MV-4-11 (cell line): ENCODE results near the gene TMEM135.
A peak's percentile ranks its signal among the peaks of the same experiment; 100 is the strongest.
"Not testable (repeated sequence)": the region's sequence is repeated elsewhere in the genome, so short reads cannot be mapped to it uniquely, and the experiment has no call there.

Experiments used
- DNase-seq: peaks from one replicate; lab custom pipeline; 2025; lab: John Stamatoyannopoulos, UW

Gene TMEM135

DNA sequence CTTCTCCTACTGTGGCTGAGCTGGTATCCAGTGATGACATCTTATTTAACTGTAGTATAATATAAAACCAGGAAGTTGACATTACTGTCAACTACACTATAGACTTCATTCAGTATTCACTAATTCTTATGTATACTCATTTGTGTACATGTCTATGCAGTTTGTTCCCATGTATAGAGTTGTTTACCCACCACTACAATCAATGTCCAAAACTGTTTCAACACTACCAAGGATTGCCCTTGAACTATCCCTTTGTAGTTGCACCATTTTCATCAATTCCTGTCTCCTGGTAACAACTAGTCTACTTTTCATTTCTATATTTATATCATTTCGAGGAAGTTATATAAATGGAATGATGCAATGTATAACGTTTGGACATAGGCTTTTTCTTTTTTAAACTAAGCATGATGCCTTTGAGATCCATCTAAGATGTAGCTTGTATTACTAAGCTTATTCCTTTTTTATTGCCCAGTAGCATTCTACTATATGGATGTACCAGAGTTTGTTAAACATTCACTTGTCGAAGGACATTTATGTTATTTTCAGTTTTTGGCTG, 39.2 kb downstream of the TMEM135 start:
- peak; percentile 31 for DNase-seq

- no peak for DNase-seq
Observed at GRCh38 chr11:87081358-87081757, 43.6 kb downstream of the TMEM135 start.

- DNase-seq: no peak
Observed at GRCh38 chr11:87082590-87082989, 44.9 kb downstream of the TMEM135 start.

GRCh38 chr11:87083029-87083428, 45.3 kb downstream of the TMEM135 start:
- no peak for DNase-seq

- no peak for DNase-seq
Observed at GRCh38 chr11:87092159-87092558, 54.4 kb downstream of the TMEM135 start.

GRCh38 chr11:87092567-87092966, 54.8 kb downstream of the TMEM135 start:
- DNase-seq: no peak

GRCh38 chr11:87097582-87097981, 59.8 kb downstream of the TMEM135 start:
- DNase-seq: peak; percentile 83

DNA sequence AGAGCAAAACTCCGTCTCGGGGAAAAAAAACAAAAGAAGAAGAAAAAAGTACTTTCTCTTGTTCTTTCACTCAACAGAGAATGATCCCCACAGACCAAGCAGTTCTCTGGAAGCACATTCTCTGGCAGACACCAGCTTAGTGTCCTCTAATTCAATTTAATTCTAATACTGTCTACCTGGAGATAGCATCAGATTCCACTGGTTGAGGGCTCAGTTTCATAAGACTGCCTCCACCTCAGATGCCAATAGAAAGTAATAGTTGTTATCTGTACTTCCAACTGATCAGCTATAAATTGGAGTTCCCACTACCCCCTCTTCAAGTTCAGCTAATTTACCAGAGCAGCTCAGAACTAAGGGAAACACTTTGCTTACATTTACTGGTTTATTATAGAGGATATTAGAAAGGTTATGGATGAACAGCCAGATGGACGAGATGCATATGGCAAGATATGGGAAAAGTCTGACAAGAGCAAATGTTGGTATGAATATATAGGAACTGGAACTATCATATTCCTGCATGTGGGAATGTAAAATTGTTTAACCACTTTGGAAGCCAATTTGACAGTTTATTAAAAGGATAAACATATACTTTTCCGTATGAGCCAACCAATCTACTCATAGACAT, 64.3 kb downstream of the TMEM135 start:
- DNase-seq: no peak

DNA sequence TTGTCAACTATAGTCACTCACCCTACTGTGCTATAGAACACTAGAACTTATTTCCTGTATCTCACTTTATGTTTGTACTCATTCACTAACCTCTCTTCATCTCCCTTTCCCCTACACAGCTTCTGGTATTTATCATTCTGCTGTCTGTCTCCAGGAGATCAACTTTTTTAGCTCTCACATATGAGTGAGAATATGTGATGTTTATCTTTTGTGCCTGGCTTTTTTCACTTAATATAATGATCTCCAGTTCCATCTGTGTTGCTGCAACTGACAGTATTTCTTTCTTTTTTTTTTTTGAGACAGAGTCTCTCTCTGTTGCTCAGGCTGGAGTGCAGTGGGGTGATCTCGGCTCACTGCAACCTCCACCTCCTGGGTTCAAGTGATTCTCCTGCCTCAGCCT, 68.1 kb downstream of the TMEM135 start:
- DNase-seq: not testable (repeated sequence)

DNA sequence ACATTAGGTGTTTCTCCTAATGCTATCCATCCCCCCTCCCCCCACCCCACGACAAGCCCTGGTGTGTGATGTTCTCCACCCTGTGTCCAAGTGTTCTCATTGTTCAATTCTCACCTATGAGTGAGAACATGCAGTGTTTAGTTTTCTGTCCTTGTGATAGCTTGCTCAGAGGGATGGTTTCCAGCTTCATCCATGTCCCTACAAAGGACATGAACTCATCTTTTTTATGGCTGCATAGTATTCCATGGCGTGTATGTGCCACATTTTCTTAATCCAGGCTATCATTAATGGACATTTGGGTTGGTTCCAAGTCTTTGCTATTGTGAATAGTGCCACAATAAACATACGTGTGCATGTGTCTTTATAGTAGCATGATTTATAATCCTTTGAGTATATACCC, 69.6 kb downstream of the TMEM135 start:
- not testable (repeated sequence) for DNase-seq

- peak; percentile 56 for DNase-seq
Observed at GRCh38 chr11:87110443-87111131, 72.9 kb downstream of the TMEM135 start.

DNA sequence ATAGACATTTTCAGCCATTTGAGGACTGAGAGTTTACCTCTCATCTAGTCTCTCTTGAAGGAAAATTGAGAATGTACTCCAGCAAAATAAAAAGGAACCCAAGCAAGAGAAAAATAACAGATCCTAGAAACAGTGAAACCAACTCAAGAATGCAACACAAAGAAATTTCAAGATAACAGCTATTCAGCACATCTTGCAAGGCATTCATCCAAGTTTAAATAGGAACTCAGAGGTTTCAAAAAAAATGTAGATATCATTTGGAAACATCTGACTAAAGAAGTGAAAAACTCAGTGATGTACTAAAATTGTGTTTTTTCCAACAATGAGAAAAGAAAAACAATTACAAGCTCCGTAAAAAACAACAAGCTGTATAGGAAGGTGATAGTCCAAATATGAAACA, 76.4 kb downstream of the TMEM135 start:
- no peak for DNase-seq

- DNase-seq: no peak
Observed at GRCh38 chr11:87116185-87116584, 78.5 kb downstream of the TMEM135 start.

GRCh38 chr11:87120937-87121336, 83.2 kb downstream of the TMEM135 start:
- no peak for DNase-seq

- DNase-seq: no peak
Observed at GRCh38 chr11:87122852-87123251, 85.1 kb downstream of the TMEM135 start.

DNA sequence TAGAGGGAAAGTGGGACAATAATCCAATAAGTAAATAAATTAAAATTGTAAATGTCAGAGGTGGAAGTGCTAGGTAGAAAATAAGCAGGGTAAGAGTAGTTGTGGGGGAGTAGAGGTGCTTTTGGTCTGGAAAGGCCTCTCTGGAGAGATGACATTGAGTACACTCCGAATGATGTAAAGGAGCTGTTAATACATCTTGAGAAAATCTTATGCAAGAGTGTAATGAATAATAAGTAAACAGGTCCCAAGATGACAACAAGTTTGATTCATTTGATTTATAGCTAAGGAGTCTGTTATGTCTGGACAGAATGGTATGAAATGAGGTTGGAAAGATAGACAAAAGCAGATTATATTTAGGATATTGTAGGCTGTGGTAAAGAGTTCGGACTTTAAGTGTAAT, 87.5 kb downstream of the TMEM135 start:
- DNase-seq: no peak

DNA sequence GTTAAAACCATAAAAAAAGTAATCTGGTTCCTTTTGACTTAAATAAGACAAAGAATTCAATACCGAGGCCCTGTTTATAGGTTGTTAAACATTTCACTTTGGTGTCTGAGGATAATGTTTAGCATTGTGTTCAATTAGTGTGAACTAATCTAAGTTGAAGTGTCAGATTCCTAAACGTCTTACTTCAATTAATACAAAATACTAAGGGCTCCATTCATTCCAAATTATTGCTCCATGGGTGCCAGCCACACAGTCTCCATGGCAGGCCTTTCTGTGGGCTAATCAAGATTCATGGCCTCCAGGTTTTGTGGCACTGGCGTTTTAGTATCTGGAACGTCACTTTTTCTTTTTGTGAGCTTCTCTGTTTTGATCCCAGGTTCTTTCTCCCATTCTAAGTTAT, 89.4 kb downstream of the TMEM135 start:
- DNase-seq: no peak

GRCh38 chr11:87128372-87128771, 90.6 kb downstream of the TMEM135 start:
- DNase-seq: no peak

DNA sequence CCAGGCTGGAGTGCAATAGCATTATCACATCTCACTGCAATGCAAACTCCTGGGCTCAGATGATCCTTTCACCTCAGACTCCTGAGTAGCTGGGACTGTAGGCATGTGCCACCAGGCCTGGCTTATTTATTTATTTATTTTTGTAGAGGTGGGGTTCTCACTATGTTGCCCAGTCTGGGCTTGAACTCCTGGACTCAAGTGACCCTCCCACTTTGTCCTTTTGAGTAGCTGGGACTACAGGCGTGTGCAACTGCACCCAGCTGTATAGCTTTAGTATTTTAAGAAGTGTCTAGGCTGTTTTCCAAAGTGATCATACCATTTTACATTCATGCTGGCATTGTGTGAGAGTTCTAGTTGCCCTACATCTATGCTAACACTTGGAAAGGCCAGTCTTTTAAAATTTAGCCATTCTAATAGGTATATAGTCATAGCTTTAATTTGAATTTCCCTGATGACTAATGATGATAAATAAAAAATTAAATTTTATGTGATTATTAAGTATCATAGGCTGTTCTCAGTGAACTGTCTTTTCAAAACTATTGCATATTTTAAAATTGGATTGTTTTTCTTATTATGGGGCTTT, 96.9 kb downstream of the TMEM135 start:
- no peak for DNase-seq

DNA sequence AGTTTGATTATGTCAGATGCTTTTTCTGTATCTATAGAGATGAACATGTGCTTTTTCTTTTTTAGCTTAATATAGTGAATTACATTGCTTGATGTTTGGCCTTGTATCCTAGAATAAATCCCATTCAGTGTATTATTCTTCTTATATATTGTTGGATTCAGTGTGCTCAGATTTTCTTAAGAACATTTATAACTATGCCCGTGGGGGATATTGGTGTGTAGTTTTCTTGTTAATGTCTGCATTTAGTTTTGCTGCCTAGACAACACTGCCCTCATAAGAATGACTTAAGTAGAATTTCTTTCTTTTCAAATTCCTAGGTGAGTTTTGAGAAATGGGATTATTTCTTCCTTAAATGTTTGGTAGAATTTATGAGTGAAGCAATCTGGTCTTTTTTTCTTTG, 98.5 kb downstream of the TMEM135 start:
- DNase-seq: no peak

DNA sequence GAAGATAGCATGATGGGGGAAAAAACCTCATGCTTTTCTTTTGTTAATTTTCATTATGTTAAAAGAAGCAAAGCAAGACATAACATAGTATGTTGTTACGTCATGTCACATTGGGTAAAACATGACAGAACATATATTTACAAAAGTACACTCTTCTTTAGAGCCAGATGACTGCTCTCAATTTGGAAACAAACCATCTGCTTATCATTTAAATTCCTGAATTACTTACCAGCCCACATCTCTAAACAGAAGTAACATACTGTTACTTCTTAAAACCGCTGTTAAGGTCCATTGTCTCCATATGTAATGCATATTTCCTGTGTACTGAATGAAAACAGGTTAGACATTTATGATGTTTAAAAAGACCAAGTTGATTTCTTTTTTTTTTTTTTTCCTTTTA, 100.0 kb downstream of the TMEM135 start:
- no peak for DNase-seq

DNA sequence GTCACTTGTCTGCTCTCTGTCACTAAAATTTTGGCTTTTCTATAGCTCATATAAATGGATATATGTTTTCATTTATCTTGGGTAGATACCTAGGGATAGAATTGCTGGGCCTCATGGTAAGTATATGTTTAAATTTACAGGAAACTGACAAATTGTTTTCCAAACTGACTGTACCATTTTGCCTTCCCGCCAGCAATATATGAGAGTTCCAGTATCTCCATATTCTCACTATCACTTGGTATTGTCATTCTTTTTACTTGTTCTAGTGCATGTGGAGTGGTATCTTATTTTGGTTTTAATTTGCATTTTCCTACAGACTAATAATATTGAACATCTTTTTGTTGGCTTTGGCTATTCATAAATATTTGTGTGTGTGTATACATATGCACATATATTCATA, 101.7 kb downstream of the TMEM135 start:
- no peak for DNase-seq

DNA sequence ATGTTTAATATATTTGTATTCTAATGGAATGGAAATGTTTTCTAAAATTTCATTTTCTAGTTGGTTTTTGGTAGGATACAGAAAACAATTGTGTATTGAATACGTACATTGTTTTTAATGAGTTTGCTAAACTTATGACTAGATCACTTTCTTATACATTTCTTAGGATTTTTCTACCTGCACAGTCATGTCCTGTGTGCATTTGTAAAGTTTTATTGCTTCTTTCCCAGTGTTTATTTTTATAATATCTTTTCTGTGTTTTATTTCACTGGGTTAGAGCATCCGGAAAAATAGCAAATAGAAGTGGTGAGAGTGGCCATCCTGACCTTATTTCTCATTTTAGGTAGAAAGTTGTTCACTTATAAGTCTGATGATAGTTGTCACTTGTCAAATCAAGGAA, 103.6 kb downstream of the TMEM135 start:
- DNase-seq: no peak
